ENCODE results near the gene DHX16.

The DHX16 gene

DNA sequence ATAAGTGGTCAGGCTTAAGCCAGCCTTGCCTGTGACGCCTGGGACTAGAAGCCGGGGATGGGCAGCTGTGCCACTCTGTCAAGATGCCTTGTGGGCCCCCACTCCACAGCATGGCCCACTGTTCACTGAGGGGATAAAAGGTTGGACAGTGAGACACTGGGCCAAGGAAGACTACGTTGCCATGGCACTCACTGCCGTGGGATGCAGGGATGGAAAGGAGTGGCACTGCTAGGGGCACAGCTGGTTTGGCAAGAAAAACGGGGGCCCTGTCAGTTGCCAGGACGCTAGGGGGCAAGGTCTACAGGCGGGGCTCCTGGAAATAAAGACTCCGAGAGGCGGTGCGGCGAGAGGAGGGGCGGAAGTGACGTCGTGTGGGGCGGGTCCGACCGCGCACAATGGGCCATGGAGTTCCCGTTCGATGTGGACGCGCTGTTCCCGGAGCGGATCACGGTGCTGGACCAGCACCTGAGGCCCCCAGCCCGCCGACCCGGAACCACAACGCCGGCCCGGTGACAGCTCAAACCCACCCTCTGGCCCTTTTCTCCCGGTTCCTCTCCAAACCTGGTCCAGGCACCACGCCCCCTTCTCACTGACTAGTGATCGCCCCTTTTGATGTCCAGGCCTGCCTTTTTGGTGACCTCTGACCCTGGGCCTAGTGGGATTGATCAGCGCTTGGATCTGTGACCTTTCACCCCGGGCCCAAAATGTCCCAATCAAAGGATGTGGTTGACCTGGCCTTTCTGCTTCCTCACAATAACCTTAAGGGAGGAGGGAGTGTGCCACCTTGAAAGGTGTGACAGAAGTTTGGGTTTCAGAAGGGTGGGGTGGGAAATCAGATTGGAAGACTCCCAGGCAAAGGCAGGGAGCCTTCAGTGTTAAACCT, 46.1 kb downstream of the DHX16 start, which contains the start of gene ATAT1:
Gene ATAT1 (plus strand): TSS at position 391 of the 883 bp plus-strand sequence.
- DNase-seq = peak; percentile 77

GRCh38 chr6:30625511-30625910, 47.3 kb downstream of the DHX16 start:
- no peak for DNase-seq

DNA sequence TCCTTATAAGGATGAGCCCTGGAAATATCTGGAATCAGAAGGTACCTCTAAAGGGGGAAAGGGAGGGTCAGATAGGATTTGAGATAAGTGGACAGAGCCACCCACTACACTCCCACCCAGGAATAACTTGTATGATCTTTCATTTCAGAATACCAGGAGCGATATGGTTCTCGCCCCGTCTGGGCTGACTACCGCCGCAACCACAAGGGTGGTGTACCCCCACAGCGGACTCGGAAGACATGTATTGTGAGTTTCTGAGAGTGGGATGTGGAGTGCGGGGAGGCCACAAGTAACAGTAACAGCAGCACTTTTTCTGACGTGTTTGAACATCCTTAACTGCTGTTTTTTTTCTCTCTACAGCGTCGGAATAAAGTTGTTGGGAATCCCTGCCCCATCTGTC, 53.2 kb downstream of the DHX16 start:
- DNase-seq = no peak

GRCh38 chr6:30618270-30618797, 54.5 kb downstream of the DHX16 start:
- DNase-seq = no peak

GRCh38 chr6:30617565-30618269, 55.1 kb downstream of the DHX16 start, which contains the start of gene MRPS18B:
Gene MRPS18B (plus strand): TSS chr6:30617840. CDS start chr6:30617866, 26 bp downstream.
- DNase-seq = peak; percentile 98

GRCh38 chr6:30616811-30617564, 55.8 kb downstream of the DHX16 start, which contains the start of gene PPP1R10:
Gene PPP1R10 (minus strand): TSS chr6:30617243. CDS start chr6:30609944, 7,299 bp downstream.
- DNase-seq = peak; percentile 100

GRCh38 chr6:30615958-30616810, 56.6 kb downstream of the DHX16 start:
- no peak for DNase-seq

GRCh38 chr6:30615219-30615957, 57.4 kb downstream of the DHX16 start:
- peak; percentile 96 for DNase-seq

DNA sequence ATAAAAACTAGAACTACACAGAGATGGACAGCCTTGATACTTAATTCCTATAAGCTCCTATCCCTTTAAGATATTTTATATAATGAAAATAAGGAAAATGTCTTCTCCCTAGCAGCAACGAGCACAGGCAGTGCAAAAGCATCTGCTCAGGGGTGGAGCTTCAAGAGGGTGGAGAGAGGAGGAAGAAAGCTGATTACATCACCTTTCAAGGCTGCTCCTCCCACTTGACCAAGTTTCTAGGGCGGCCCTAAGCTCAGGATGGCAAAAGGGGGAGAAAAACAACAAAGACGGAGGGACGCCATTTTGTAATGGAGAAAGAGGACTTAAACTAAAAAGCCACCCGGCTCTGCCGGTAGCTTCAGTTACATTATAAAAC, 58.0 kb downstream of the DHX16 start:
- DNase-seq = peak; percentile 99

DNA sequence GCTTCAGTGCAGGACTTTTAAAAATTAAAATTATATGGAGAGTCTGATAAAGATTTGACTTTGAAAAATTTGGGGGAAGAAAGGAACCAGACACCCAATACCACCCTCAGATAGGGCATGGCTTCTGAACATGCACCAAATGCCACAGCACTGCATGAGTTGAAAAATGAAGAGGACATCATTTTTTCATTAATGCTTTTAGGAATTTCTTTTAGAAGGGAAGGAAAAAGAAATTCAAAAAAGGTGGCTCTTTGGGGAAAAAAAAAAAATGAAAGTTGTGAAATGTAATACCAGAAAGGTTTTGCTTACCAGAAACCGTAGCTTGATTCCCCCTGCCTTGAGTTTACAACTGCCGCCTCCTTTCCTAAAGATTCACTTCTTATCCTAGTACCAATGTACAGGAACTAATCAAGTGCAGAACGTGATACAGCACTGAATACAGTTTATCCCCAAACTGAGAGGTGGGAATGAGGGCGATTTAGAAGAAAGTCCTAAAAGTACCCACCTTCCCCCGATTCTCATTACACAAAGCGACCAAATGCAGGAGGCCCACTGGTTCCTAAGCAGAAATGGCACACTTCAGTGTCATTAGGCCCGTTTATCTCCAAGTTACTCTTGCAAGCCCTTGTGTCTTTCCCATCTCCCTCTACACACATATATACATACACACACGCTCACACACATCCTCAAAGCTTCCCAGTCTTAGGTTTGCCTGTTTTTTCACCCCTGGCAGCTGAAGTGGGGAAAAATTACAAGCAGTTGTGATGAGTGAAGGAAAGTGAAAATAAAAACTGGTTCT, 58.6 kb downstream of the DHX16 start:
- no peak for DNase-seq

GRCh38 chr6:30613251-30614043, 59.4 kb downstream of the DHX16 start:
- no peak for DNase-seq

GRCh38 chr6:30612687-30613248, 60.0 kb downstream of the DHX16 start:
- peak; percentile 62 for DNase-seq

GRCh38 chr6:30612213-30612612, 60.6 kb downstream of the DHX16 start:
- no peak for DNase-seq

DNA sequence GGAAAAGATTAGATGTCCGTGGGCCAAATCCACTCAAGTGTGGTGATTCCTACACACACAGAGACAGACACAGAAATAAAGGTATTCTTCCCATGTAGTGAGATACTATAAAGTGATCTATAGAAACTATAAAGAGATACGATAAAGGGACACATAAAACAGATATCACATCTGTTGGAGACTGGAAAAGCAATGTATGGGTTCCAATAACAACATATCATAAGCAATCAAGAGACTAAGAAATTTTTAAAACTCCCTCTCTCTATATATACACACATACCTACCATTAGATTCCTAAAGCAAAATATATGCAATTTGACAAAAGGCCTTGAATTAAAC, 61.0 kb downstream of the DHX16 start:
- no peak for DNase-seq

DNA sequence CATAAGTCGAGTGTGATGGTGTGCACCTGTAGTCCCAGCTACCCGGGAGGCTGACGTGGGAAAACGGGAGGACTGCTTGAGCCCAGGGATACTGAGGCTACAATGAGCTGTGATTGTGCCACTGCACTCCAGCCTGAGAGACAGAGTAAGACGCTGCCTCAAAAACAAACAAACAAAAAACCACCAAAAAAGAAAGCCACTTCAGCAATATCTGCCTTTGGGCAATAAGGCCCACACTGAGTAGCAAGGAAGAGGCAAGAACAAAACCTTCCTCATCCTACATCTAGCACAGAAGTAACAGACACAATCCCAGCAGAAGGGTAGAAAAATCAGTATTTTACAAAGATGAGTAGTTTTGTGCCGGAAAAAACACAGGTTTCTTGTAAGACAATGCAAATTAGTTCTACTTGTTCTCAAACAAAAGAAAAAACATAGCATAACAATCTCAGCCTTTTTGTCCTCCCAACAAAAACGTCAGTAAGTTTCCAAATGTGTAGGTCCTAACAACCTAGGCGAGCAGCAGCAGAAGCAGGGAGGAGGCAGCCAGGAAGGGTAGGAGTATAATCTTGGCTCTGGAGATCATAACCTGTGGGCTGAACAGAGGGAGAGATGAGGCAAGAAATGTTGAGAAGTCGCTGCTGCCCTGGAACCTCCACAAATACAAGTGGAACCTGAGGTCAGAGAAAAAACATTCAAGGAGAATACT, 61.5 kb downstream of the DHX16 start:
- no peak for DNase-seq

GRCh38 chr6:30610065-30610464, 62.7 kb downstream of the DHX16 start:
- DNase-seq = no peak

DNA sequence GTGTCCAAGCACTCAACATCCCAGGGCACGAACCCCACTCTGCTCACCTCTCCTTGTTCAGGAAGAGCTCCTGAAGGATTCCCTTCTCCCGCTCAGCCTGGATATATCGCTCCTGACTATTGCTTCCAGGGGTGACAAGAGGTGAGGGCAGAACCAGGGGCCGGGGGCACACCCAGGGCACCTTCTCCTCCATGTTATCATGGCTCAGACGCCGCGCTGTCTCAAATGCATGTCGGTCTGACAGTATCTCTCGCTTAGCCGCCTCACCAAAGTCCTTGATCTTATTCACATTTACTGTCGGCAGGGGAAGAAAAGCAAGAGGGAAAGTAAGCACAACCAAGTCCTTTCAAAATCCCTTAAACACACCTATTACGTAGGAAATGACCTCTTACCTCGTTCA, 68.8 kb downstream of the DHX16 start:
- no peak for DNase-seq

All from fibroblast of skin of abdomen (primary cell).